IPS-18c (cell line): ENCODE measurements around the gene CPSF2.
"Not testable (repeated sequence)": the region's sequence is repeated elsewhere in the genome, so short reads cannot be mapped to it uniquely, and the experiment has no call there.

Experiments
- H3K4me3 ChIP-seq: 2 replicates; pipeline ENCODE4 v1.7.0; 2013; ENCODE audit warnings: low read depth, mild to moderate bottlenecking, low read length, moderate library complexity; ENCODE audit not compliant: insufficient read depth
- H3K9me3 ChIP-seq: one replicate; pipeline ENCODE4 v1.6.1; 2013; ENCODE audit warnings: mild to moderate bottlenecking, low read length, moderate library complexity; ENCODE audit not compliant: control insufficient read depth, insufficient read depth

CPSF2 gene

DNA sequence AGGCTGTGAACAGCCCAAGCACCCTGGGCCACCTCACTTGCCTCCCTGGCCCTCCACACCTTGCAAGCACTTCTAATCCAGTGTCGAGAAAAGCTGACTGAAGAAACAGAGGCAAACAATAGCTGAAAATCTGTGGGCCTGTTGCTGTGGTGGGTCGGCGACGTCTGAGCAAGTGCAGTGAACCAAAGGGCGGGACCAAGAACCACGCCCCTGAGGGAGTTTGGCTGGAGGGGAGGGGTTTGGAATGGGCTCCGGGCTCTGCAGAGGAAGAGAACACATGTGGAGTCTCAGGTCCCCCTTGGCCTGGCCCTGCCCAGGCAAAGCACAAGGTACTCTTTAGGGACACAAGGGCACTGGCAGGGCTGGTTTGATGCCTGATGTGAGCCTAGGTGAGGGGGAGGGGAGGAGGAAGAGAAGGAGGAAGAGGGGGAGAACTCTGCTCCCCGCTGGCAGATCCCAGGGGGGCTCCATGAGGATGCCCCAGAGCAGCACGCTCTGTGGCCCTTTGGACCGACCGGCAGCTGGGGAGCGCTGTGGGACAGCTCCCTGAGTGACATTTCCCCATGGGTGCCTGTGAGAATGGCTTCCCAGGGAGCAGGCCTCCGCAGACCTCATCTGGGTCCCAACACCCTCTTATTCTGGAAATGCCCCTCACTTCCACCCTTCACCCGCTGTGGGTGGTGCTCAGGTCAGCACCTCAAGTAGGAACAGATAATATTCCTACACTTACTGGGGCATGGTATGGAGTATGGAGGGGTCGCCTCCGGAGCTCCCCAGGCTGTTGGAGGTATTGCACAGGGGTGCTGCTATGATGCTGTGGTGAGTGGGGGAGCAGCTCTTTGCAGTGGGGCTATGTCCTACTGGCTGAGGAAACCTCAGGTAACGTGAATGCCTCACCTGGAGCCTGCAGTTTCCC, 85.5 kb downstream of the CPSF2 start:
- H3K4me3 ChIP-seq, result no peak overlapping the region
- no peaks in the 10 kb centered on the region for H3K9me3 ChIP-seq

DNA sequence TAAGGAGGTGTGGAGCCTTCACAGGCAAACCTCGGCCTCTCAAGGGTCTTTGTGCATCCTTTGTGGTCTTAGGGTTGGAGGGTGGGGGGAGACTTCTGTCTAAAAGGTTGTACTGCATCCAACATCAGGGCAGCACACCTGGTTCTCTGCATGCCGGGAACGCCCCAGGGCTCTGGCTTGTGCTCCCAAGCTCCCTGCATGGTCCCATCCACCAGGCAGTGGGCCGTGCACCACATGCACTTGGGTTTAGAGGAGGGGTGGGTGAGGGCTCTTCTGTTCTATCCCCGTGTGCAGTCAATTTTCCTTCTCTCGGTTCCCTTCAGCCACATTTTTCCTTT, 86.1 kb downstream of the CPSF2 start:
- Histone ChIP-seq H3K9me3 (no peaks in the 10 kb centered on the region), H3K4me3 (no peak overlapping the region)

DNA sequence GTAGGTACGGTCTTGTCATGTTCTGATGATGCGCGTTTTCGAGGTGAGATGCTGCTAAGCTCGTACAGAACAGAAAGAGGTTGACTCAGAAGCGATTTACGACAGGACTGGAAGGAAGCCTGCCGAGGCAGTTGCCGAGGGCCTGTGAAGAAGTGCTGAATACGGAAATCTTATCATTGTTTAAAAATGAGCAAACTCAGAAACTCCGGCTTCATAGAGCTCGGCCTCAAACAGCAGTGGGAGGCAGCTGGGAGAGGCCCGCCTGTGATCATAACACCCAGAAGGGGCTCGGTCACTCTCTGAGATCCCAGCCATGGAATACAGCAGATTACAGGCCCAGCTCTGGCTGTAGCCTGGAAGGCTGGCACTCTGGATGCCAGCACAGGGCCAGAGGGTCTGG, 87.4 kb downstream of the CPSF2 start:
- no peak overlapping the region for H3K4me3 ChIP-seq

DNA sequence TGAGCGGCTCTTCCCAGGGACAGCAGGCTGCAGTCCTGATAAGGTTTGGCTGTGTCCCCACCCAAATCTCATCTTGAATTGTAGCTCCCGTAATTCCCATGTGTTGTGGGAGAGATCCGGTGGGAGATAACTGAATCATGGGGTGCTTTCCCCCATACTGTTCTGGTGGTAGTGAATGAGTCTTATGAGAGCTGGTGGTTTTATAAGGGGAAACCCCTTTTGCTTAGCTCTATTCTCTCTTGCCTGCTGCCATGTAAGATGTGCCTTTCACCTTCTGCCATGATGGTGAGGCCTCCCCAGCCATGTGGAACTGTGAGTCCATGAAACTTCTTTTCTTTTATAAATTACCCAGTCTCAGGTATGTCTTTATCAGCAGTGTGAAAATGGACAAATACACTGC, 91.4 kb downstream of the CPSF2 start:
- not testable (repeated sequence) for H3K4me3 ChIP-seq, H3K9me3 ChIP-seq

More for the DNA sequence above, 87.4 kb downstream of the CPSF2 start:
- no peaks in the 10 kb centered on the region for H3K9me3 ChIP-seq

DNA sequence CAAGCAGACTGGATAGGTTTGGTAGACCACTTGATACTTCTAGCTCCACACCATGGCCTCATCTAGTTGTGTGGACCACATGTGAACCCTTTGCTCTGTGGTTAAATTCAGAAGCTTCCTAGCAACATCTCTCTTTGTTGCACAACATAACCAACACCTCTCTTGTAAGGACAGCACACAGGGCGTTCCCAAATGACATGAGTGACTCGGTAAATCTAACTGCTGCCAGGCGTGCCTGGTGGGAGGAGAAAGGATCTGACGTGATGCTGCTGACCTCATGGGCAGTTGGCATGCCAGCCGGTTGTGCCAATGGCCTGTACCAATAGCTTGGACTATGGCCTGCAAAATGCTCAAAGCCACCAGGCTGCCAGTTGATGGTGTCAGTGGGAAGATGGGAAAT, 93.8 kb downstream of the CPSF2 start:
- H3K9me3 ChIP-seq, result no peaks in the 10 kb centered on the region
- no peak overlapping the region for H3K4me3 ChIP-seq

DNA sequence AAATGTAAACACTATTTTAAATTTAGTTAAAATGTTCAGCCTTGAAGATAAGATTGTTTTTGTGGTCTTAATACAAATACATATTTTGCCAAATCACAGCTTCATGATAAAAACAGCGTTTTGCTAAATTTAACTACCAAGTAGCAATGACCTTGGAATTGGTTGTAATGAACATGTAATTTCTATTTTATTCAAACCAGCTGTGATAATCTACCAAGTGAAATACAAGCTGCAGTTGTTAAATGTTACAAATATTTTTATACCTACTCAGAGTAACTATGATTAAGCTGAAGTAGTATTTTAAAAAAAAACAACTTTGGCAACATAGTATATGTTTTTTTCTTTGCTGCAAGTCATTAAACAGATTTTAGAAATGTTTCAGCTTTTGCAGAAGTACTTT, 96.2 kb downstream of the CPSF2 start:
- Histone ChIP-seq H3K9me3 (no peaks in the 10 kb centered on the region), H3K4me3 (no peak overlapping the region)
